ENCODE data around the gene CORO2B. TPM values are rescaled to one million over a fixed set of nuclear protein-coding genes. Genes with fewer than 3 reads are reported as not detected.

The CORO2B gene
- total RNA-seq, 1 experiment from 2014 or later, result 0.17 TPM

DNA sequence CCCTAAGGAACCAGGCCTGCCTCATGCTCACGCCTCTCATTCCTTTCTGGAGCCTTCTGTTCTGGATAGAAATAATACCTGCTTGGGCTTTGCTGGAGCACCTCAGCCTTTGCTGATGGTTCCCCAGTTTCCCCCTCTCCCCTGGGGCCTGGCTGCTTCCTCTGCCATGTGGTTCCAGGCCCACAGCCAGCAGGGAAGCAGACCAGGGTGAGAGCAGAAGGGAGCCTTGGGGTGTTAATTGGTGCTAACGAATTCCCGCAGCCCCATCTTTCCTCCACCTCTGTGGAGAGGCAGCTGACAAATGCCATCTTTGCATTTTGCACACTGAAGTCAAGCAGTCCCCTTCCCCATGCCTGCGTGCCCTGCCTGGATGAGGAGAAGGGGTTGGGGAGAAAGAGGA is 13.1 kb upstream of the CORO2B start:
- DNase-seq (ENCODE audit: low read depth), result no peak
- in situ Hi-C loops (cut with HindIII; ENCODE audit: low pct_unique_long_range_greater_than_20kb, low sequenced_read_pairs), result no loop called here

DNA sequence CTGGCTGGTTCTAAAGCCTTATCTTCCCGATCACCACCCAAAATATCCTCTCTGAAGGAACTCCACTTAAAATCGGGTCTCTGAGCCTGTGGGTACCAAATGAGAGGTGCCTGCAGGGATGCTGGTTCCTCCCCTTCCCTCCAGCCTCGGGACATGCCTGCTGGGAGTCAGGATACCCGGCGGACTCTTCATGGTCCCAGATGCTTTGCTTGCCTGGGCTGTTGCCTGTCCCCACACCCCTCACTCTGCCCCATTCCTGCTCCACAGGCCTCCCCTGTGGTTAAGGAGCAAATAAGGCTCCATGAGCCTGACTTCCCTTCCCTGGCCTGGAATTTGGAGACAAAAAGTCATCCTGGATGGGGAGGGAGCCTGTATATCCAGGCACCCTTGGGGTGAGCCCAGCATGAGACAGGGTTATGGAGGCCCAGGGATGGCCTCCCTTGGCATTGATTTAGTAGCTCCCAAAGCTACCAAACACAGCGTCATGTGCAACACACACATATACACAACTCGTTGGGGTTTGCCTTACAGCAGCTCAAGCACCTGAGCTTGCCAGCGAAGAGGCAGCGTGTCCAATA is 12.3 kb upstream of the CORO2B start:
- no peak for DNase-seq (ENCODE audit: low read depth)
- in situ Hi-C loops (cut with HindIII; ENCODE audit: low pct_unique_long_range_greater_than_20kb, low sequenced_read_pairs), result no loop called here

DNA sequence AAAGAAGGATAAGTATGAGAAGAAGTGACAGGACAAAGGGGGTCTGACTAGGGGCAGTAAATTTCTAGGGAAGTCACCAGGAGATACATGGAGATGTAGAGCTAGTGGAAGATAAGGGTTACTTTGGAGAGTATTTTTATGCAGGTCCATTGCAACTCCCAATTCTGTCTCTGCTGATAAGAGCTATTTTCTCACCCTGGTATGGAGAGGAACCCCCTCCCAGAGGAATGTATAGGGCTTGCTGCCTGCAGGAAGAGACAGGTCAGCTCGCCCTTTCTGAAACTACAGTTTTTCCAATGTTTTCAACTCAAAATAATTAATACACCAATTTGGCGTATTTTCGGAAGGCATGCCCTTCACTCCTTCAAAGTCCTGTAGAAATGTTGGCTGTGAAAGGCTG is 11.4 kb upstream of the CORO2B start:
- DNase-seq (ENCODE audit: low read depth), result no peak
- in situ Hi-C loops (cut with HindIII; ENCODE audit: low pct_unique_long_range_greater_than_20kb, low sequenced_read_pairs), result no loop called here

DNA sequence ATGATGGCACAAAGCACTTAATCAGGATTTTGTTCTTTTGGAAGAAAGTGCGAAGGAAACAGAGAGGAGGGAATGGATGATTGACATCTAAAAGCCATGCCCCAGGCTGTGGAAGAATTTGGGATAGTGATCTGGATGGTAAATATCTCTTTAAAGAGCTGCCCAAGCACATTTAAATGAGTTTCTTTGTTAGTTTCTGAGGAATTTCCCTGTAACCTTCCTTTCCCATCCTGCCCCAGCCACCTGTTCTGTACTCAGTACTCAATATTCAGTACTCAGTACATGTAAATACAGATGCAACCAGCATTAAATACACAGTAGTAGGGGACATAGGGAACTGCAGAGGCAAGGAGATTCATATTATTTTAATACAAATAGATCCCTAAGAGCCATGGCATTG is 7.8 kb upstream of the CORO2B start:
- DNase-seq (ENCODE audit: low read depth), result no peak
- in situ Hi-C loops (cut with HindIII; ENCODE audit: low pct_unique_long_range_greater_than_20kb, low sequenced_read_pairs), result no loop called here

DNA sequence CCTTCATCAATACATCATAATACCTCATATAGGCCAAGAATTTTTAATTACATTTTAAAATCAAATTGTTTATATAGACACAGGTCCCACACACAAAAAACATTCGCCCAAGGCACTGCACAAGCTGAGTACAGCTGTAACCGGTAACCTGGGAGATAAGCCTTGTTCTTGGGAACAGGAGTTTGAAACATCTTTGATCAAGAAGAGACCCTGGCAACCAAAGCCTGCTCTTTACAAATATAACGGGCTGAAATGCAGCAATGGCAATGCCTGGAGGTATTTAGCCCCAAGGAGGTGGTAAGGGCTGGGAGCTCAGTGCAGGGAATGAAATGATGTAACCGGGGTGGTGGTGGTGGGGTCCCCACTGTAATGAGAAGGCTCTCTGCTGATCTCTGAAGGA is 7.2 kb upstream of the CORO2B start:
- in situ Hi-C loops (cut with HindIII; ENCODE audit: low pct_unique_long_range_greater_than_20kb, low sequenced_read_pairs), result no loop called here
- no peak for DNase-seq (ENCODE audit: low read depth)

DNA sequence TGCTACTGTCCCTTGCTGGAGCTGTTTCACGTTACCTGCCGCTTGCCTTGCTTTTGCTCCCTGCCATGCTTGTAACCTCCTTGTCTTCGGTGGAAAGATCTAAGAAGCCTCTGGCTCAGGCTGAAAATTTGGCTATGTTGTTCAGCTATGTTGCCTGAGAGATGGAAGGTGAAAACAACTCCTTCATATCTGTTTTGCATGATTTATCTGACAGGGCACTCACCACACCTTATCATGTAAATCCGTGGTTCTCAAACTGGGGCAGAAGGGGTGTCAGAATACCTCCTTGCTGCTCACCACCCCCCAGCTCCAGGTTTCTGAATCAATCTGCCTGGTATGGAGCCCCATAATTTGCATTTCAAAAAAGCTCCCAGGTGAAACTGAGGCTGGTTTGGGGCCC is 6.5 kb upstream of the CORO2B start:
- in situ Hi-C loops (cut with HindIII; ENCODE audit: low pct_unique_long_range_greater_than_20kb, low sequenced_read_pairs), result no loop called here
- no peak for DNase-seq (ENCODE audit: low read depth)

DNA sequence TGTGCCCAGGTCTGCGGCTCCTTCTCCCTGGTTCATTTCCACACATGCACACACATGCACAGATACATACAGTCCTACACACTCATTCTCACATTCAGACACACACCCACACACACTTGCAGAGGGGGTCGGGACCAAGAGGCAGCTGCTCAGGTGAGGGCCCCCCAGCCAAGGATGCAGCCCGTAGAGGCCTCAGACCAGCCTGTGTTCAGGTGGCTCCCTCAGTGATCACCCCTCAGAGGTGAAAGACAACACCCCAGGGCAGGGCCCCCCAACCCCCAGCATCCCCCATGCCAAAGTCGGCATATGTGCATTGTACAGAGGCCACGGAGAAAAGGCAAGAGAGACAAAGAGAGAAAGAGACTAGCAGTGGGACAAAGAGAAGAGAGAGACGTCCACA is 5.9 kb upstream of the CORO2B start:
- in situ Hi-C loops (cut with HindIII; ENCODE audit: low pct_unique_long_range_greater_than_20kb, low sequenced_read_pairs), result no loop called here
- no peak for DNase-seq (ENCODE audit: low read depth)

DNA sequence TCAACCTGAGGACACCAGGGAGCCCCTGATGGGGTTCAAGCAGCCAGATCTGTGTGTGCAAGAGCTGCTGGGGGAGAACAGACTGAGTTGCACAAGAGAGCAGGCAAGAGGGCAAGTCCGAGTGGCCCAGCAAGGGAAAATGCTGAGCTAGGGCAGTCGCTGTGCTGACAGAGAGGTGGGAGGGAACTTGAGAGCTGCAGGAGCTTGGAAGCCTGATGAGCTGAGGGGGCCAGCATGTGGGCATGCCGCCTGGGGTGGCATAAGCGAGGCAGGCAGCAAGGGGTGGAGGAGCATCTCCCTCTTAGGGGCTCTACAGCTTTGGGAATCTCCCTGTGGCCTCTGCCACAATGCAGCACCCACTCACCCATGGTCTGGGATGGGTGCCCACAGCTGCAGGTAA is 4.7 kb upstream of the CORO2B start:
- in situ Hi-C loops (cut with HindIII; ENCODE audit: low pct_unique_long_range_greater_than_20kb, low sequenced_read_pairs), result no loop called here
- no peak for DNase-seq (ENCODE audit: low read depth)

DNA sequence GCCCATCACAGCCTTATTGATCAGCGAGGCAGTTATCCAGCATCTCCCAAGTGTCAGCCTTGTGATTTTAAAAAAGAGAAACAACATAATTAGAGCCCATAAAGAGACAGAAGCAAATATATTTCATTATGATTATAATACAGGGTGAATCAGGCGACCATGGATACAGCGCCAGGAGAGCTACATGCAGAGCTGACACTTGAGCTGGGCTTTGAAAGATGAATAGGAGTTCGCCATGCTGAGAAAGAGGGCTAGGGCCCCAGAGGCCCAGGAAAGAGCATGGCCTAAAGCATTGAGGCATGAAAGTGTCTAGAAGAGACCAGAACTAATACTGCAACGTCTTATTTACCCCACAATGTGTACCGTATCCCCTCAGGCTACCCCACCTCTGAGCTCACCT is 4.2 kb upstream of the CORO2B start:
- DNase-seq (ENCODE audit: low read depth), result no peak
- in situ Hi-C loops (cut with HindIII; ENCODE audit: low pct_unique_long_range_greater_than_20kb, low sequenced_read_pairs), result no loop called here

DNA sequence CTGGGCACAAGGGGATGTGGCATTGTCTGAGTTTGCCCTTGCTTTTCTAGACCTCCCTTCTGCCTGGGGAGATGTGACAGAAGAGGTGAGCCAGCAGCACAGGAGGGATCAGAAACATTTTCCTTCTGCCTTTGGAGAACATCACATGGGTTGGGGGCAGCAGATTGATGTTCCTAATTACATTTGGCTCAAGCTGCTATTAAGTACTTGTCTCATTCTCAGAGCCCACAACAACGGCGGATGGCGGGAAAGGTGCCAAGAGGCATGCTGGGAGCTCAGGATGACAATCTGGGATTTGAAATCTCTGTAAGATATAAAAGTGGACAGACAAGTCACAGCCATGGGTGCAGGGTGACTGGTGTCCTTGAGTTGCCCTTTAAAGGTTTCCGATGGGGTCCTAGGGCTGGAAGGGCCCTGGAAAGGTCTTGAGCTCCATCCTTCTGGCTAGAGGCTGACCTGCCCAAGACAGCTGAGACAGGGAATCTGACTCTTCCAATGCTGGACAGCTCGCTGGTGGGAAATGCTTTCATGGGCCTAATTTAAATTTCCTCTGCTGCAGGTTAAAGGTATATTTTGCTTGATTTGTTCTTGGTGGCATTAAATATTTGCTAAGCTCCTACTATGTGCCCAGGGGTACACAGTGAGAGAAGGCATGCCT is 2.4 kb upstream of the CORO2B start:
- in situ Hi-C loops (cut with HindIII; ENCODE audit: low pct_unique_long_range_greater_than_20kb, low sequenced_read_pairs), result no loop called here
- DNase-seq (ENCODE audit: low read depth), result no peak

DNA sequence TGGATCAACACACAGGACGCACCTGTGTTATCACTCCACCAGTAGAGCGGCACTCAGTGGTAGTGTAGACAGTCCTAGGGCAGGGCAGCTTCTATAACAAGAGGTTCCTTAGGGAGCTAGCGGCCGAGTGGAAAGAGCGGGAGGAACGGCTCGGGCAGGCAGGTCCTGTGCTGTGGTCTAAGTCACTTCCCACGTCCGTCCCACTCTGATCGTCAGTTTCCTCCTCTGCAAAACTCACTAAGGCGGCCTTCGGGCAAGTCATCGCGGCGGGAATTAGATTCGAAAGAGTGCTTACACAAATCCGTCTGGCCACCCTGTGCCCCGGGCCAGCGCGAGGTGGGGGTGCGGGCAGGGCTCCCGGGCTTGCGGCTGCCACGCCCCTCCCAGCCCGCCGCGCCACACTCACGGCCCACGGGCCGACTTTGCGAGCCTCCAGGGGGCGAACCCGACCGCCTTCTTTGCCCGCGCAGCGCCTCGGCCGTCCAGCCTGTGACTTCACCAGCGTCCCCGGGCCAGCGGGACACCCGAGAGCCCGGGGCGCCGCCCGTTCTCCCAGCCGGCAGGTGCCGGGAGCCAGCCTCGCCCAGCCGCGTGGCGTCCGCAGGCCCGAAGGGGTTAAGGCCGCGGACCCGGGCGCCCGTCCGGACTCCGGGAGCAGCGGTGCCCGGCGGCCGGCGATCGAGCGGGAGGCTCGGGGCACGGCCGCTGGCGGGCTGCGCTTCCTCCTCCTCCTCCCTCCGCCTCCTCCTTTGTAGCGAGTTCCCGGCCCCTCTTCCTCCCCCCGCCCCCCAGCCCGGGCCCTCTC is 416 bp upstream of the CORO2B start:
- peak; percentile 46 for DNase-seq (ENCODE audit: low read depth)
- in situ Hi-C loops (cut with HindIII; ENCODE audit: low pct_unique_long_range_greater_than_20kb, low sequenced_read_pairs), result no loop called here

DNA sequence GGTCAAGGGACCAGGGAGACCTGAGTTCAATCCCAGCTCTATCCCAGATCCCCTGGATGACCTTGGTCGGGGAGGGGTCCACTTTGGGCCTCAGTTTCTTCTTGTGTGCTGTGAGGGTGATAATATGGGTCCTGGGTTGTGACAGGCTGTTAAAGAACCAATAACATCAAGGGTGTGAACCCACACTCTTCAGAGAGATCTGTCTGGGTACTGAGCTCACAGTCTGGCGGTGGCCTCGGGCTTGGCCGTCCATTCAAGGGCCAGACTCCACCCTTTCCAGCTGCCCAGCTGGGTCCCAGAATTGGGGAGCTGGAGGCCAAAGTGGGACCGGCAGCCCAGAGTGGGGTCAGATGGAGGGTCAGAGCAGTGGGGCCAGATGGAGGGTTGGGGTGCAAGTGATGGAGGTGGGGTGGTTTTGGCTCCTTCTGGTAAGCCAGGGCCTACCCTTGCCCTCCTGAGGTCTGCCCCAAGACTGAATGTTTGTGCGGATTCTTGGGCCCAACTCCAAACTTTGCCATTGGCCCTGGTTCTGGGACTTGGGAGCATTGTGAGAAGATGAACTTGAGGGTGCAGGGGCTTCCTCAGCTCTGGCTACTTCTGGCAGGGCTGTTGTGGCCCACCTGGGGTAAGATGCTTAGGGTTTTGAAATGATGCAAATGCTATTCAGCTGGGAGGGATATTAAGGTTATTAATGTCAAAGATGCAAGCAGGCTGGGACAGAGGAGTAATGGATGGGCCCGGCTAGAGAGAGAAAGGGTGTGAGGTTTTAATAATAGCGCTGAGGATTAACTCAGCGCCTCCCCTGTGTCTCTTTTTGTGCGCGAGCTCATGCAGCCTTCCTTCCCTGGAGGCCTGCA is 1.5 kb downstream of the CORO2B start:
- no peak for DNase-seq (ENCODE audit: low read depth)
- in situ Hi-C loops (cut with HindIII; ENCODE audit: low pct_unique_long_range_greater_than_20kb, low sequenced_read_pairs), result no loop called here

DNA sequence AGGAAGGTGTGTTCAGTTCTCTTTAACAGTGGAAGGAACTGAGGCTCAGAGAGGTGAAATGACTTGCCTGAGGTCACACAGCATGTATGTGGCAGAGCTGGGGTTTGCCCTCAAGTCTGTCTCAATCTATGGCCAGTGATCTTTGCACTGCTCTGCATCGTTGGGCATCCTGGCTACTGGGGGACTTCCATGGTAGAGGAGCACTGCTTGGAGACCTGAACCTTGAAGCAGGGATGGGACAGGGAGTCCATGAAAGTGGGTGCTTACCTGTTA is 2.0 kb downstream of the CORO2B start:
- DNase-seq (ENCODE audit: low read depth), result no peak
- in situ Hi-C loops (cut with HindIII; ENCODE audit: low pct_unique_long_range_greater_than_20kb, low sequenced_read_pairs), result no loop called here

DNA sequence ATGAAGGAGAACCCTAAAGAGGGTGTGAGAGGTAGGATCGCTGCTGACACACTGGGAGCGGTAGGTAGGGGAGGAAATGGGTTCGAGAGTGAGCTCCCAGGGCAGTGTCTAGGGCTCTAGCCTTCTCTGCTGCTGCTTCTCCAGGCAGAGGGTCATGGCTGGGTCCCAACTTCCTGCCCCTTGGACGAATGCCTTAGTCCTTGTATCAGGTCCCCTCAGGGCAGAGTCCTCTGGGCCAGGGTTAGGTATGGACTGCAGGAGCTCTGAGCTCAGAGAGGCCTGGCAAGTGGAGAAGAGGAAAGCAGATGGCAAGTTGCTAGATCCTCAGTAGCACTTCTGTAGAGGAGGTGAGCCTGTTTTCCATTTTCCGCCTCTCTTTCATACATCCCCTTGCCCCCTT is 2.9 kb downstream of the CORO2B start:
- no peak for DNase-seq (ENCODE audit: low read depth)
- in situ Hi-C loops (cut with HindIII; ENCODE audit: low pct_unique_long_range_greater_than_20kb, low sequenced_read_pairs), result no loop called here

DNA sequence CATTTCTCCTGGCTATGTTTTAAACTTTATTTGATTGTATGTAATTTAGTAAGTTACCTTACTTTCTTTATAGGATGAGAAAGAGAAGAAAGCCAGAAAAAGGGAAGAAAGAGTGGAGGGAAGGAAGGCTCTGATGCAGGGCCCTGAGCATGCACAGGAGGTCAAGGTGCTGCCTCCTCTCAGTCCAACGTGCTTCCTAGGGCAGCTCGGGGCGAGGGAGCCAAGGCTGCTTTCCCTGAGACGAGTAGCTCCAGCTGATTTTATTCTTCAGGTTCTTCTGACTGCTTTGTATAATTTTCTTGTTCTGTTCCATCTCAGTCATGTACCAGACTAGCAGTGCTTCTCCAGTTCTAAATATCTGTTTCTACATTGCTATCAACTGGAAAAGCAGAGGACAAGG is 3.4 kb downstream of the CORO2B start:
- DNase-seq (ENCODE audit: low read depth), result no peak
- in situ Hi-C loops (cut with HindIII; ENCODE audit: low pct_unique_long_range_greater_than_20kb, low sequenced_read_pairs), result no loop called here

DNA sequence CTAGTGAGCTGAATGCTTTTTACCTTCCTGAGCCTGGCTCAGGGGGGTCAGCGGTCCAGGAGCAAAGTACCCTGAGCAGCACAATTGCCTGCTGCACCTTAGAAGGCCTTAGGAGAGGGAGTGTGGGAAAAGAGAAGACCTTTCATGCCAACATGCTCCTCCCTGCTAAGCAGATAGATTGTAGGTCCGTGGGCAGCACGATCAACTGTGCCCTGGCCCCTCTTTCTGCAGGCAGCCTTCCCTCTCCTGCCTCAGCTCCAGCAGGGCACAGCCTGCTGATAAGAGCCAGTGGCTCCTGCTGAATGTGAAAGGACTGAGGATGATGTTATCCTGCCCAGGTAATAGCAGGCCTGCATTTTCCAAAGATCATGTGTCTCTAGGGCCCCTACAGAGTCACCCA is 4.1 kb downstream of the CORO2B start:
- in situ Hi-C loops (cut with HindIII; ENCODE audit: low pct_unique_long_range_greater_than_20kb, low sequenced_read_pairs), result no loop called here
- DNase-seq (ENCODE audit: low read depth), result no peak

DNA sequence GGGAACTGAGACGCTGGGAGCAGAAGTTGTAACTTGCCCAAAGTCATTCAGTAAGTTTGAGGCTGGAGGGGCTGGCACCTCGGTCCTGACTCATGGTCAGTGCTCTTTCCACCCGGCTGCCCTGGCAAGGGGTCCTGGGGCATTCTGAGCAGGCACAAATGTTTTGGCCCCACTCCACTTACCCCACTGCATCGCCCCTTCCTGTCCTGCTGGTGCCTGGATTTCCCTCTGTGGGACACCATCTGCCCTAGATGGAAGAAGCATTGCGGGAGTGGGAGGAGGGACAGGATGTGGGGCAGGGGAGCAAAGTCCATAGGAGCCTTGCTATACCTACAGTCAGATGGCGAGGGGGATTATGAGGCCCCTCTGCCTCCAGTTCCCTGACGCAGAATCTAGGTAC is 4.5 kb downstream of the CORO2B start:
- no peak for DNase-seq (ENCODE audit: low read depth)
- in situ Hi-C loops (cut with HindIII; ENCODE audit: low pct_unique_long_range_greater_than_20kb, low sequenced_read_pairs), result no loop called here

DNA sequence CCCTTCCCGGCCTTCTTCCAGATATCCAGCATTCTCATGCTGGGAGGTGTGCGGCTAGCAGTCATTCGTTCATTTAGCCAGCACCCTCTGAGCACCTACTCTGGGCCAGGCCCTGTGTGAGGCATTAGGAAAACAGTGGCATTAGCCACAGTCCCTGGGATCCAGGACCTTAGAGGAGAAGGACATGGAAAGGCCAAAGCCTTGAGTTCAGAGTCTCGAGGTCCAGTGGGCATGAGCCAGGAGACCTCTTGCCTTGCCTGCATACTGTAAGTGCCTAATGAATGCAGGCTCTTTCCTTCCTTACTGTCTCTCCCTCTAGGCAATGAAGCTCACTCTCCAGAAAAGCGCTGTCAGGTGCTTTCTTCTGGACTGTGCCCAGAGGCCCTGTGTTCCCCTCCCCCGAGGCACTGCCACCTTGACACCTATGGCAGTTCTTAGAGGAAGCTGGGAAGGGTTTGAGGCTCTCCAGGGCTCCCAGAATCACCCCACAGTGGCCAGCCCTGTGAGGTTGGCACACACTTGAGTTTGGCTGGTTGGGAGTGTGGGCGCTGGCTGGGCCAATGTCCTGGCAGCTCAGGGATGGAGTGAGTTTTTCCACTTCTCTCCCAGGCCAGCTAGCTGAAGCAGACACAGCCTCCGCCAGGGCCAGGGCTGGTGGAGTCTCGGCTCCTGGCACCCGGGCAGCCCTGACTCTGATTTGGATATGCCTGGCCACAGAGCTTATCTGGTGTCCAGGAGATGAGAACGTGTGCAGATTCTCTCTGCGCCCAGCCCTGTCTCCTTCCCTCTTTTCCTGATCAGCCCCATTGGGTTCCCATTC is 5.4 kb downstream of the CORO2B start:
- no peak for DNase-seq (ENCODE audit: low read depth)
- in situ Hi-C loops (cut with HindIII; ENCODE audit: low pct_unique_long_range_greater_than_20kb, low sequenced_read_pairs), result no loop called here
